Keratinocyte (primary cell): Measurements from ENCODE around the gene REPIN1.

ENCODE experiments used
- EZH2 ChIP-seq: IDR thresholded peaks from one replicate; pipeline ENCODE4 v1.6.1; 2012; ENCODE audit warnings: inconsistent platforms, mild to moderate bottlenecking, low read length, moderate library complexity
- TF ChIP-seq, protein P1 (sequence below), 3 experiments: IDR thresholded peaks in 1 of 3; conservative IDR thresholded peaks in 1 of 3; optimal IDR thresholded peaks in 1 of 3; 2 replicates in 2 of 3; 3 replicates in 1 of 3; pipeline versions ENCODE3 to v1.5.1; 2011; ENCODE audit warnings: low read length in 3 of 3, mild to moderate bottlenecking in 3 of 3, moderate library complexity in 2 of 3, control low read depth in 1 of 3, inconsistent platforms in 1 of 3; ENCODE audit not compliant: insufficient read depth in 2 of 3; ENCODE audit errors: extremely low read depth in 1 of 3

GRCh38 chr7:150327308-150327707 is 41.3 kb upstream of the REPIN1 start:
- TF ChIP-seq, protein P1, sequence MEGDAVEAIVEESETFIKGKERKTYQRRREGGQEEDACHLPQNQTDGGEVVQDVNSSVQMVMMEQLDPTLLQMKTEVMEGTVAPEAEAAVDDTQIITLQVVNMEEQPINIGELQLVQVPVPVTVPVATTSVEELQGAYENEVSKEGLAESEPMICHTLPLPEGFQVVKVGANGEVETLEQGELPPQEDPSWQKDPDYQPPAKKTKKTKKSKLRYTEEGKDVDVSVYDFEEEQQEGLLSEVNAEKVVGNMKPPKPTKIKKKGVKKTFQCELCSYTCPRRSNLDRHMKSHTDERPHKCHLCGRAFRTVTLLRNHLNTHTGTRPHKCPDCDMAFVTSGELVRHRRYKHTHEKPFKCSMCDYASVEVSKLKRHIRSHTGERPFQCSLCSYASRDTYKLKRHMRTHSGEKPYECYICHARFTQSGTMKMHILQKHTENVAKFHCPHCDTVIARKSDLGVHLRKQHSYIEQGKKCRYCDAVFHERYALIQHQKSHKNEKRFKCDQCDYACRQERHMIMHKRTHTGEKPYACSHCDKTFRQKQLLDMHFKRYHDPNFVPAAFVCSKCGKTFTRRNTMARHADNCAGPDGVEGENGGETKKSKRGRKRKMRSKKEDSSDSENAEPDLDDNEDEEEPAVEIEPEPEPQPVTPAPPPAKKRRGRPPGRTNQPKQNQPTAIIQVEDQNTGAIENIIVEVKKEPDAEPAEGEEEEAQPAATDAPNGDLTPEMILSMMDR (optimal IDR thresholded peaks at IDR 0.05 in 1 of 3, IDR thresholded peaks at IDR 0.05 in 1 of 3, conservative IDR thresholded peaks at IDR 0.05 in 1 of 3; ENCODE audit: extremely low read depth in 1 of 3, insufficient read depth in 2 of 3, low read length in 3 of 3), result no peak
- no peak for TF ChIP-seq EZH2
